K562 (cell line): ENCODE data around the gene SARS1. TPM values are rescaled to one million over a fixed set of nuclear protein-coding genes. Genes with fewer than 3 reads are reported as not detected.

Experiments
- GTF2B ChIP-seq: IDR thresholded peaks from 2 replicates; pipeline ENCODE4 v1.6.1; 2011; ENCODE audit not compliant: insufficient read length; ENCODE audit errors: extremely low read depth
- POLR2AphosphoS2 ChIP-seq: IDR thresholded peaks from 2 replicates; pipeline ENCODE4 v1.6.1; 2012; ENCODE audit warnings: low read length, improper control_type of control experiment
- REST ChIP-seq, 2 experiments: fragments of 450-650 bp; formaldehyde crosslinking in 1 of 2; IDR thresholded peaks; 2 replicates each; pipeline versions ENCODE4 v1.4.0 to v1.6.1; 2014 to 2020; ENCODE audit warnings: mild to moderate bottlenecking in 2 of 2, borderline replicate concordance in 1 of 2, low read depth in 1 of 2
- RREB1 ChIP-seq: fragments of 250-450 bp; sonication (Bioruptor Pico); IDR thresholded peaks from 2 replicates; pipeline ENCODE4 v1.4.0; 2020
- SIN3A ChIP-seq, 2 experiments: fragments of 150-350 bp in 1 of 2; IDR thresholded peaks; 2 replicates each; pipeline ENCODE4 v1.6.1; 2011 to 2016; ENCODE audit warnings: borderline replicate concordance in 2 of 2, low read depth in 2 of 2, low read length in 2 of 2, mild to moderate bottlenecking in 2 of 2, moderate library complexity in 2 of 2; ENCODE audit not compliant: control insufficient read depth in 1 of 2
- SIN3B ChIP-seq: fragments of 450-650 bp; IDR thresholded peaks from 2 replicates; pipeline ENCODE4 v1.6.1; 2017; ENCODE audit warnings: low read depth, mild to moderate bottlenecking, moderate library complexity
- SNIP1 ChIP-seq: fragments of 450-650 bp; IDR thresholded peaks from 2 replicates; pipeline ENCODE4 v1.7.1; 2017; ENCODE audit warnings: low read depth, mild to moderate bottlenecking
- SREBF2 ChIP-seq: sonication (generic); formaldehyde crosslinking; IDR thresholded peaks from 2 replicates; pipeline ENCODE4 v1.4.0; 2020; ENCODE audit warnings: mild to moderate bottlenecking, missing genetic modification reagents
- TRIM28 ChIP-seq: fragments of 450-650 bp; IDR thresholded peaks from 2 replicates; pipeline ENCODE4 v1.6.1; 2017
- ZBTB26 ChIP-seq: fragments of 450-650 bp; formaldehyde crosslinking; IDR thresholded peaks from 2 replicates; pipeline ENCODE4 v1.4.0; 2022; ENCODE audit warnings: missing genetic modification characterization
- ZSCAN29 ChIP-seq: fragments of 450-650 bp; IDR thresholded peaks from 2 replicates; pipeline ENCODE4 v1.6.1; 2017
- ZZZ3 ChIP-seq: fragments of 450-650 bp; IDR thresholded peaks from 2 replicates; pipeline ENCODE4 v1.6.1; 2016; ENCODE audit warnings: antibody characterized with exemption, mild to moderate bottlenecking, moderate library complexity
- polyA plus RNA-seq, 8 experiments: library from polyadenylated mRNA; depleted of rRNA in 4 of 8; stranded (reverse) in 5 of 8; unstranded in 3 of 8; fragments of >200 nt; fragmentation: Nextera tagmentation in 2 of 8; fragmentation: Illumina TruSeq in 1 of 8; extraction: Ambion mirVana in 2 of 8; extraction: Trizol in 1 of 8; gene quantifications; 2 replicates each; pipeline versions ENCODE4 v1.2.1 to v1.2.3, GENCODE V29; 2011 to 2014; ENCODE audit warnings: inconsistent platforms in 1 of 8, missing spikeins in 1 of 8
- total RNA-seq, 7 experiments: library from RNA; depleted of rRNA in 6 of 7; stranded (reverse); fragments of >200 nt in 6 of 7; fragmentation: Illumina TruSeq in 2 of 7; extraction: Trizol in 2 of 7; gene quantifications; 2 replicates each; pipeline versions ENCODE4 v1.2.1 to v1.2.3, GENCODE V29; 2011 to 2021; ENCODE audit warnings: low replicate concordance in 1 of 7

The SARS1 gene
- total and polyA plus RNA-seq, 9 of the 15 experiments (the other 6 are each of a cell fraction or from before 2014, with no cell fraction given), result 221 to 623 (median 254) TPM

- no peak for TF ChIP-seq ZZZ3
- TF ChIP-seq SNIP1, result 0 out of 2 replicates have a peak, but pooled peaks have one; percentile 20
- no peak for TF ChIP-seq GTF2B
- TF ChIP-seq REST (IDR thresholded peaks at IDR 0.05; ENCODE audit: borderline replicate concordance), result no peak
- no peak for TF ChIP-seq REST (CRISPR knock-in tag; IDR thresholded peaks at IDR 0.05; ENCODE audit: low read depth)
- TF ChIP-seq TRIM28, result no peak
- 0 out of 2 replicates have a peak, but pooled peaks have one; percentile 14 for TF ChIP-seq SIN3B
- TF ChIP-seq SREBF2 (CRISPR knock-in tag), result 0 out of 2 replicates have a peak, but pooled peaks have one; percentile 88
- TF ChIP-seq POLR2AphosphoS2, result no peak
- TF ChIP-seq RREB1 (CRISPR knock-in tag), result 0 out of 2 replicates have a peak, but pooled peaks have one; percentile 11
- no peak for TF ChIP-seq SIN3A (IDR thresholded peaks at IDR 0.05; ENCODE audit: borderline replicate concordance in 2 of 2, control insufficient read depth in 1 of 2, low read depth in 2 of 2, low read length in 2 of 2)
- no peak for TF ChIP-seq ZBTB26 (CRISPR knock-in tag)
- no peak for TF ChIP-seq ZSCAN29
These were observed 68.8 kb downstream of the SARS1 start (continued) for GRCh38 chr1:109282497-109282951.
